ENCODE results near the gene TLR5.

GRCh38 chr1:223177681-223178080, 34.6 kb upstream of the TLR5 start:
- no peak for TF ChIP-seq CTCF (IDR thresholded peaks at IDR 0.05)
- no peak for TF ChIP-seq POLR2A (IDR thresholded peaks at IDR 0.05)
- no peak for TF ChIP-seq POLR2AphosphoS5 (IDR thresholded peaks at IDR 0.05)
